ENCODE data around the gene SLC5A7. TPM values are rescaled to one million over a fixed set of nuclear protein-coding genes. Genes with fewer than 3 reads are reported as not detected.

SLC5A7 gene
- total RNA-seq = 0.60 and 1.8 TPM in 2 replicates
- long read RNA-seq, partial matches to known transcripts = 1 of 3 reads
- long read RNA-seq, other reads (novel, unspliced or antisense) = 2 of 3 reads

DNA sequence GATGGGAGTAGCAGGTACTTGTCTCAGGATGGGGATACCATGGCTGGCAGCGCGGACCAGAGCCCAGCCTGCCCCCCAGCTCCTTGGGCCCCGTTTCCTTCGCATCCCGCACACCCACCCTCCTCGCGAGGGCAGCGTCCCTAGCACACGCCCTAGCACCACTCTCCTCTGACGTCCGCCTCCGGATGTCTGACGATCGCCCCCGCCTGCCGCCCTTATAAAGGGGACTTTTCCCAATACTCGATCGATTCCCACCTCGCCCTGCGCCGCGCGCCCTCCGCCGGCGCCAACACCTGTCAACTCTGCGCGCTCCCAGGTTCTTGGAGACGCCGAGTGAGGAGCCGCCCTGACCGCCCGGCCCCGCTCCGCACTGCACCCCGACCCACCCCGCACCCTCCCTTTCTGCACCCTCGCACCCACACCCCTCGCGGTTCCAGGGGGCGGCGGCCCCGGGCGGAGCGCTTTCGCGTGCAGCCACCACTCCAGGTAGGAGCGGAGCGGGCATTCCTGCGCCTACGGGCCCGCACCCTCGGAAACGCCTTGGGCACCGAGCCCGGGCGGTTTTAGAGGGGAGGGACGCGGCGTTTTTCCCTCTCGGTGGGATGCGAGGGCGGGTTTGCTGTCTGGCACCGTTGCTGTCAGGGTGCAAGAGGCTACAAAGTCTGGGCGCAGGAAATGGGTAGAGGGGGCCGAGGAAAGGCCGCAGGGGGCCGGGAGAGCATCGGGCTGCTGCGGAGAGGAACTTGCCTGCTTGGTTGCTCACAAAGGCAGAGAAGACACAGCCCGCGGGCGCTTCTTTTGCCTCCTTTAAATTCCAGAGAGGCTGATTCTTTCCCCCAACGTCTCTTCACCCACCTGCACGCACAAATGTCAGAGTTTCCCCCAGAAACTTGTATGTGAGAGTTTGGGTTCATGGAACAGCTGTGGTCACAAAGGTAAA, at the start of gene SLC5A7:
SLC5A7 (plus strand) TSS at position 247 of the 940 bp plus-strand sequence. CDS start 1,632 bp downstream, outside the sequence.
- peak; percentile 16 for DNase-seq (ENCODE audit: low spot score, unreplicated experiment)
- no peaks in the 10 kb centered on the region for H3K36me3 Mint-ChIP-seq (ENCODE audit: insufficient read depth)
- peaks cover 72% of the 10 kb centered on the region for H3K27me3 Mint-ChIP-seq
- H3K4me3 Mint-ChIP-seq (ENCODE audit: low read depth) = peak within 1 kb of the TSS; percentile 77
- TF ChIP-seq, protein P1, sequence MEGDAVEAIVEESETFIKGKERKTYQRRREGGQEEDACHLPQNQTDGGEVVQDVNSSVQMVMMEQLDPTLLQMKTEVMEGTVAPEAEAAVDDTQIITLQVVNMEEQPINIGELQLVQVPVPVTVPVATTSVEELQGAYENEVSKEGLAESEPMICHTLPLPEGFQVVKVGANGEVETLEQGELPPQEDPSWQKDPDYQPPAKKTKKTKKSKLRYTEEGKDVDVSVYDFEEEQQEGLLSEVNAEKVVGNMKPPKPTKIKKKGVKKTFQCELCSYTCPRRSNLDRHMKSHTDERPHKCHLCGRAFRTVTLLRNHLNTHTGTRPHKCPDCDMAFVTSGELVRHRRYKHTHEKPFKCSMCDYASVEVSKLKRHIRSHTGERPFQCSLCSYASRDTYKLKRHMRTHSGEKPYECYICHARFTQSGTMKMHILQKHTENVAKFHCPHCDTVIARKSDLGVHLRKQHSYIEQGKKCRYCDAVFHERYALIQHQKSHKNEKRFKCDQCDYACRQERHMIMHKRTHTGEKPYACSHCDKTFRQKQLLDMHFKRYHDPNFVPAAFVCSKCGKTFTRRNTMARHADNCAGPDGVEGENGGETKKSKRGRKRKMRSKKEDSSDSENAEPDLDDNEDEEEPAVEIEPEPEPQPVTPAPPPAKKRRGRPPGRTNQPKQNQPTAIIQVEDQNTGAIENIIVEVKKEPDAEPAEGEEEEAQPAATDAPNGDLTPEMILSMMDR (IDR thresholded peaks at IDR 0.05; ENCODE audit: unreplicated experiment) = no peak
- no peak within 1 kb of the TSS for H3K27ac Mint-ChIP-seq
- peaks cover 6% of the 10 kb centered on the region for H3K4me1 Mint-ChIP-seq (ENCODE audit: low read depth)
- H3K9me3 Mint-ChIP-seq (ENCODE audit: low read depth) = no peaks in the 10 kb centered on the region

DNA sequence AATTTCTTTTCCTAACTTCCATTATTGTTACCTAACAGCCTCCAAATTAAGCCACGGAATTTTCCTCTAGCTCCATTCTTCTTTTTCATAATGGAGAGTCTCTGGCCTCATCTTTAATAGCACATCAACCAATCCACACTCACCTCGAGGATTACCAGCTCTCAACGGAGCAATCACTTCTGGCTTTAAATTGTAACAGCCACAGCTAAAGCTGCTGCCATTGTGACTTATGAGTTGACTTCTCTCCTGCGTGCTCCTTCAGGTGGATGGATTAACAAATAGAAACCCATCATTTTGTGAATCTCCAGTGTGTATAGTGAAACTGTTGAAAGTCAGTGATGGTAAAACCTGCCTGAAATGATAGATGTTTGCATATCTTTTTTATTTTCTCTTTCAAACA, 24.9 kb upstream of the SLC5A7 start:
- H3K27me3 Mint-ChIP-seq = no peaks in the 10 kb centered on the region
- DNase-seq (ENCODE audit: low spot score, unreplicated experiment) = no peak
- H3K9me3 Mint-ChIP-seq (ENCODE audit: low read depth) = no peaks in the 10 kb centered on the region

DNA sequence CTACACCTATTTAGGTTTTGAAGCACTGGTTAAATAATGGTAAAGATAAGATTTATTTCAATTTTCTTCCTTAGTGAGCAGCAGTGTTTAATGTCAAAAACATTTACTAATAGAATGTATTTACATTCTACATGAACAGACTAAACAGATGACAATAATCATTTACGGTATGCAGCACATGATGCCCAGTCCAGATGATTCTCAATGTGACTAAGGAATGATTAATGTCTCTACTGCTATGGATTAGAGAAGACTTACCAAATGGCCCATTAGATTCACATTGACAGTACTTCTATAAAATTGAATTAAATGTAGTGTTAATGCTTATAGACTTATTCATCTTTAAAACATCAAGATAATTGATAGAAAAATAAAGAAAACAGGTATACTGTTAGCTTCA, 22.1 kb upstream of the SLC5A7 start:
- Mint-ChIP-seq H3K27me3 (no peaks in the 10 kb centered on the region), H3K36me3 (ENCODE audit: insufficient read depth) (no peaks in the 10 kb centered on the region), H3K9me3 (ENCODE audit: low read depth) (peaks cover 3% of the 10 kb centered on the region), H3K27ac (no peak overlapping the region), H3K4me3 (ENCODE audit: low read depth) (no peak overlapping the region), H3K4me1 (ENCODE audit: low read depth) (no peaks in the 10 kb centered on the region)
- TF ChIP-seq, protein P1 (IDR thresholded peaks at IDR 0.05; ENCODE audit: unreplicated experiment) = no peak
- no peak for DNase-seq (ENCODE audit: low spot score, unreplicated experiment)

More for the DNA sequence above, 24.9 kb upstream of the SLC5A7 start:
- TF ChIP-seq, protein P1 (IDR thresholded peaks at IDR 0.05; ENCODE audit: unreplicated experiment) = no peak
- no peak overlapping the region for H3K4me3 Mint-ChIP-seq (ENCODE audit: low read depth)
- H3K4me1 Mint-ChIP-seq (ENCODE audit: low read depth) = no peaks in the 10 kb centered on the region
- H3K27ac Mint-ChIP-seq = no peak overlapping the region
- H3K36me3 Mint-ChIP-seq (ENCODE audit: insufficient read depth) = no peaks in the 10 kb centered on the region

DNA sequence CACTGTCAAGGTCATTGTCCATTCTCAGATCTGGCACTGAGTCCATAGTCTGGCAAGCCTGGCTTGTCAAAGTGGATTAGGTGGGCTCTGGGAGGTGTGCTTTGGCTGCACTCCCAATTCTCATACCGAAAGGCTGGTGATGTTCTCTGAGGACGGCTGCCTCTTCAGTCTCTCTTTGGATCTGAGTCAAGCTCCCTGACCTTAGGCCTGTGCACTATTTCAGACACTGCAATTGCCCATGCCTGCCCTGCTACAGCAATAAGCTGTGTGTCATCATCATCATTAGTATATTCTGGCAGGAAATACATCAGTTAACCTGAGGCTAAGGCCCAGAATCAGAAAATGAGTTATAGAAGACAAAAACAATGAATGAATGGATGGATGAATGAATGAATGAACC, 1.6 kb upstream of the SLC5A7 start:
- Mint-ChIP-seq H3K27ac (no peak overlapping the region), H3K4me1 (ENCODE audit: low read depth) (peaks cover 2% of the 10 kb centered on the region), H3K27me3 (peaks cover 70% of the 10 kb centered on the region), H3K36me3 (ENCODE audit: insufficient read depth) (no peaks in the 10 kb centered on the region), H3K9me3 (ENCODE audit: low read depth) (no peaks in the 10 kb centered on the region), H3K4me3 (ENCODE audit: low read depth) (no peak overlapping the region)
- no peak for DNase-seq (ENCODE audit: low spot score, unreplicated experiment)
- TF ChIP-seq, protein P1 (IDR thresholded peaks at IDR 0.05; ENCODE audit: unreplicated experiment) = no peak

DNA sequence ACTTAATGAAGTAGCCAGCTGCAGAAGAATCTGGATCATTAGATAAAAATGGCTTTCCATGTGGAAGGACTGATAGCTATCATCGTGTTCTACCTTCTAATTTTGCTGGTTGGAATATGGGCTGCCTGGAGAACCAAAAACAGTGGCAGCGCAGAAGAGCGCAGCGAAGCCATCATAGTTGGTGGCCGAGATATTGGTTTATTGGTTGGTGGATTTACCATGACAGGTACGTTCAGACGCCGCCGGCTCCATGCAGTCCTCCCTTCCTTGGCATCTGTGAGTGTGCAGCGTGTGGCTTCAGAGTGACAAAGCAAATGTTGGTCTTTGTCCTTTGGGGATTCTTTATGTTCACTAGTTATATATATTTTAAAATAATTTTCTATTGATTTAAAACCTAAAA, 1.8 kb downstream of the SLC5A7 start:
- H3K36me3 Mint-ChIP-seq (ENCODE audit: insufficient read depth) = no peaks in the 10 kb centered on the region
- peaks cover 6% of the 10 kb centered on the region for H3K4me1 Mint-ChIP-seq (ENCODE audit: low read depth)
- H3K9me3 Mint-ChIP-seq (ENCODE audit: low read depth) = no peaks in the 10 kb centered on the region
- peaks cover 63% of the 10 kb centered on the region for H3K27me3 Mint-ChIP-seq
- no peak for DNase-seq (ENCODE audit: low spot score, unreplicated experiment)
- H3K4me3 Mint-ChIP-seq (ENCODE audit: low read depth) = no peak overlapping the region
- TF ChIP-seq, protein P1 (IDR thresholded peaks at IDR 0.05; ENCODE audit: unreplicated experiment) = no peak
- H3K27ac Mint-ChIP-seq = no peak overlapping the region
